Measurements from ENCODE around the gene EIF4E2. TPM values are rescaled to one million over a fixed set of nuclear protein-coding genes. Genes with fewer than 3 reads are reported as not detected.

Gene EIF4E2
- total and polyA plus RNA-seq, 2 donors (not counting 3 experiments of a cell fraction or from before 2014, with no cell fraction given), result 50.0 to 96.5 TPM

- H3K4me1 ChIP-seq (ENCODE audit: control insufficient read depth, extremely low read depth, insufficient read depth, low read length), result no peaks in the 10 kb centered on the region
- TF ChIP-seq CTCF (IDR thresholded peaks at IDR 0.05; ENCODE audit: extremely low read depth in 1 of 2, insufficient read depth in 1 of 2, low read depth in 1 of 2, low read length in 2 of 2) (no peak), FOS (IDR thresholded peaks at IDR 0.05; ENCODE audit: borderline replicate concordance, insufficient read depth, low read length) (no peak), MAX (IDR thresholded peaks at IDR 0.05; ENCODE audit: insufficient read depth, insufficient read length) (no peak), JUN (IDR thresholded peaks at IDR 0.05; ENCODE audit: borderline replicate concordance, insufficient read depth, insufficient read length, low read depth) (no peak), POLR2AphosphoS5 (IDR thresholded peaks at IDR 0.05; ENCODE audit: insufficient read depth, low read depth, low read length) (no peak), EZH2 (IDR thresholded peaks at IDR 0.05; ENCODE audit: borderline replicate concordance, low read depth, low read length, severe bottlenecking) (no peak), GATA2 (IDR thresholded peaks at IDR 0.05; ENCODE audit: insufficient read depth, insufficient read length, low read depth, low read length) (no peak), MYC (IDR thresholded peaks at IDR 0.05; ENCODE audit: low read depth, low read length) (no peak), POLR2A (IDR thresholded peaks at IDR 0.05; ENCODE audit: low read depth, low read length) (no peak)
- H3K4me3 ChIP-seq (replicated peaks in 1 of 3; ENCODE audit: insufficient read depth in 1 of 3, low read depth in 1 of 3, low read length in 3 of 3), result no peak overlapping the region
- H3K9me3 ChIP-seq (replicated peaks; ENCODE audit: control insufficient read depth, insufficient read depth, low read length), result no peaks in the 10 kb centered on the region
- no TSS peak for BruUV-seq (replicated peaks)
- intact Hi-C loops (cut with micrococcal nuclease), result no loop called here
- no peaks in the 10 kb centered on the region for H3K79me2 ChIP-seq (ENCODE audit: control insufficient read depth, insufficient read depth, low read length)
- no peak for DNase-seq (ENCODE audit: low read depth, low spot score)
- ChIA-PET POLR2A (no interaction called here), CTCF (no interaction called here)
- dilution Hi-C loops (cut with MboI; ENCODE audit: extremely low pct_ligation_motif_present, low sequenced_read_pairs), result no loop called here
- H4K20me1 ChIP-seq (replicated peaks; ENCODE audit: control insufficient read depth, extremely low read depth, insufficient read depth, low read length), result no peaks in the 10 kb centered on the region
- H3K9ac ChIP-seq (replicated peaks; ENCODE audit: extremely low read depth, insufficient read depth, low read length), result no peak overlapping the region
- H3K4me2 ChIP-seq (ENCODE audit: insufficient read depth, low read length), result no peak overlapping the region
- no peaks in the 10 kb centered on the region for H3K36me3 ChIP-seq (ENCODE audit: control insufficient read depth in 2 of 2, extremely low read depth in 1 of 2, insufficient read depth in 2 of 2, low read length in 2 of 2)
- no peak for FAIRE-seq
- H3K27me3 ChIP-seq (ENCODE audit: control insufficient read depth in 2 of 2, insufficient read depth in 2 of 2, low read length in 2 of 2), result no peaks in the 10 kb centered on the region
- H2AFZ ChIP-seq (ENCODE audit: low read depth, low read length), result no peak overlapping the region
- no peak overlapping the region for H3K27ac ChIP-seq (ENCODE audit: insufficient read depth, low read depth, low read length)
- H3K9me1 ChIP-seq (replicated peaks; ENCODE audit: control insufficient read depth, extremely low read depth, insufficient read depth, low read length), result no peaks in the 10 kb centered on the region
Measured at GRCh38 chr2:232540441-232541041, 9.9 kb upstream of the EIF4E2 start.

Measured in endothelial cell of umbilical vein (primary cell).